Fibroblast of skin of right biceps (primary cell): ENCODE results near the gene CTPS2.
"Not testable (repeated sequence)": the region's sequence is repeated elsewhere in the genome, so short reads cannot be mapped to it uniquely, and the experiment has no call there.

Experiments used
- DNase-seq: peaks from one replicate; pipeline ENCODE4 v3.0.0-alpha.2; 2013

The CTPS2 gene

GRCh38 chrX:16712548-16713155 is at the start of gene CTPS2:
TSS of gene CTPS2 (minus strand) at chrX:16712669. CDS start at chrX:16702902, 9,767 bp downstream.
- DNase-seq: peak; percentile 57

- not testable (repeated sequence) for DNase-seq
These were observed 49.0 kb upstream of the CTPS2 start for GRCh38 chrX:16761500-16761899.

GRCh38 chrX:16756724-16757123 is 44.3 kb upstream of the CTPS2 start:
- DNase-seq: no peak

- DNase-seq: no peak
These were observed 41.5 kb upstream of the CTPS2 start for GRCh38 chrX:16754019-16754418.

- DNase-seq: no peak
These were observed 37.7 kb upstream of the CTPS2 start for GRCh38 chrX:16750136-16750535.

- no peak for DNase-seq
These were observed 36.0 kb upstream of the CTPS2 start for GRCh38 chrX:16748425-16748824.

- DNase-seq: no peak
These were observed 33.2 kb upstream of the CTPS2 start for GRCh38 chrX:16745659-16746058.

- DNase-seq: no peak
These were observed 32.6 kb upstream of the CTPS2 start for GRCh38 chrX:16745102-16745501.

- DNase-seq: peak; percentile 79
These were observed 31.3 kb upstream of the CTPS2 start for GRCh38 chrX:16743604-16744325.

- DNase-seq: peak; percentile 0
These were observed 27.1 kb upstream of the CTPS2 start for GRCh38 chrX:16739574-16739973.

- DNase-seq: no peak
These were observed 24.6 kb upstream of the CTPS2 start for GRCh38 chrX:16737024-16737423.

- DNase-seq: no peak
These were observed 20.5 kb upstream of the CTPS2 start for GRCh38 chrX:16733013-16733412.

- DNase-seq: no peak
These were observed 18.0 kb upstream of the CTPS2 start for GRCh38 chrX:16730450-16730849.

- DNase-seq: no peak
These were observed 15.2 kb upstream of the CTPS2 start for GRCh38 chrX:16727637-16728036.

- DNase-seq: not testable (repeated sequence)
These were observed 14.0 kb upstream of the CTPS2 start for GRCh38 chrX:16726347-16726988.

GRCh38 chrX:16725072-16725471 is 12.6 kb upstream of the CTPS2 start:
- no peak for DNase-seq

GRCh38 chrX:16722481-16722880 is 10.0 kb upstream of the CTPS2 start:
- DNase-seq: no peak

GRCh38 chrX:16719334-16720084 is 7.0 kb upstream of the CTPS2 start, which contains the start of gene SYAP1:
TSS of gene SYAP1 (plus strand) at chrX:16719612. CDS start at chrX:16719725, 113 bp downstream.
- peak; percentile 97 for DNase-seq

- no peak for DNase-seq
These were observed 6.4 kb upstream of the CTPS2 start for GRCh38 chrX:16718824-16719333.

GRCh38 chrX:16716451-16716850 is 4.0 kb upstream of the CTPS2 start:
- not testable (repeated sequence) for DNase-seq

- not testable (repeated sequence) for DNase-seq
These were observed 3.2 kb upstream of the CTPS2 start for GRCh38 chrX:16715638-16716037.

GRCh38 chrX:16714504-16714903 is 2.0 kb upstream of the CTPS2 start:
- DNase-seq: no peak
